Endothelial cell of umbilical vein (primary cell): Measurements from ENCODE around the gene FBXO27.
"Not testable (repeated sequence)": the region's sequence is repeated elsewhere in the genome, so short reads cannot be mapped to it uniquely, and the experiment has no call there.

ENCODE experiments used
- CTCF ChIP-seq, 2 donors: IDR thresholded peaks; 1 replicate in 1 of 2; 2 replicates in 1 of 2; pipeline ENCODE4 v1.5.1; 2011; ENCODE audit warnings: low read length in 2 of 2, mild to moderate bottlenecking in 2 of 2, moderate library complexity in 2 of 2, control low read depth in 1 of 2, inconsistent platforms in 1 of 2, low read depth in 1 of 2; ENCODE audit not compliant: insufficient read depth in 1 of 2; ENCODE audit errors: extremely low read depth in 1 of 2
- EZH2 ChIP-seq: IDR thresholded peaks from 2 replicates; pipeline ENCODE4 v1.6.1; 2012; ENCODE audit warnings: borderline replicate concordance, low read depth, mild to moderate bottlenecking, moderate library complexity, low read length, inconsistent platforms; ENCODE audit not compliant: severe bottlenecking
- FOS ChIP-seq: IDR thresholded peaks from 2 replicates; pipeline ENCODE4 v1.6.1; 2011; ENCODE audit warnings: mild to moderate bottlenecking, low read length, moderate library complexity, borderline replicate concordance; ENCODE audit not compliant: insufficient read depth
- GATA2 ChIP-seq: IDR thresholded peaks from 2 replicates; pipeline ENCODE4 v1.7.0; 2011; ENCODE audit warnings: low read depth, mild to moderate bottlenecking, moderate library complexity, mixed read lengths, low read length; ENCODE audit not compliant: insufficient read length, insufficient read depth
- JUN ChIP-seq: IDR thresholded peaks from 2 replicates; pipeline ENCODE4 v1.6.1; 2011; ENCODE audit warnings: borderline replicate concordance, low read depth; ENCODE audit not compliant: insufficient read length, insufficient read depth
- MAX ChIP-seq: IDR thresholded peaks from 2 replicates; pipeline ENCODE4 v1.6.1; 2011; ENCODE audit not compliant: insufficient read depth, insufficient read length
- MYC ChIP-seq: IDR thresholded peaks from one replicate; pipeline ENCODE4 v1.6.1; 2011; ENCODE audit warnings: mild to moderate bottlenecking, low read depth, low read length
- POLR2A ChIP-seq: IDR thresholded peaks from 2 replicates; pipeline ENCODE4 v1.6.1; 2012; ENCODE audit warnings: low read depth, mild to moderate bottlenecking, control low read depth, low read length
- POLR2AphosphoS5 ChIP-seq: IDR thresholded peaks from 2 replicates; pipeline ENCODE4 v1.6.1; 2012; ENCODE audit warnings: low read depth, mild to moderate bottlenecking, control low read depth, low read length, moderate library complexity; ENCODE audit not compliant: insufficient read depth

- TF ChIP-seq POLR2A; CTCF (IDR thresholded peaks at IDR 0.05; ENCODE audit: extremely low read depth in 1 of 2, insufficient read depth in 1 of 2, low read depth in 1 of 2, low read length in 2 of 2); MYC; POLR2AphosphoS5; JUN; FOS; MAX; EZH2; GATA2: not testable (repeated sequence)
Measured at GRCh38 chr19:38989614-38990013, 42.7 kb downstream of the FBXO27 start.
